GM19025 (cell line): ENCODE data around the gene MKRN1.
"Not testable (repeated sequence)": the region's sequence is repeated elsewhere in the genome, so short reads cannot be mapped to it uniquely, and the experiment has no call there.

Experiments
- ATAC-seq: cut with Tn5 transposase; IDR thresholded peaks from one replicate; pipeline ENCODE4 v1.9.1; 2021; ENCODE audit warnings: mild to moderate bottlenecking, low read depth, moderate library complexity; ENCODE audit not compliant: unreplicated experiment

Gene MKRN1

DNA sequence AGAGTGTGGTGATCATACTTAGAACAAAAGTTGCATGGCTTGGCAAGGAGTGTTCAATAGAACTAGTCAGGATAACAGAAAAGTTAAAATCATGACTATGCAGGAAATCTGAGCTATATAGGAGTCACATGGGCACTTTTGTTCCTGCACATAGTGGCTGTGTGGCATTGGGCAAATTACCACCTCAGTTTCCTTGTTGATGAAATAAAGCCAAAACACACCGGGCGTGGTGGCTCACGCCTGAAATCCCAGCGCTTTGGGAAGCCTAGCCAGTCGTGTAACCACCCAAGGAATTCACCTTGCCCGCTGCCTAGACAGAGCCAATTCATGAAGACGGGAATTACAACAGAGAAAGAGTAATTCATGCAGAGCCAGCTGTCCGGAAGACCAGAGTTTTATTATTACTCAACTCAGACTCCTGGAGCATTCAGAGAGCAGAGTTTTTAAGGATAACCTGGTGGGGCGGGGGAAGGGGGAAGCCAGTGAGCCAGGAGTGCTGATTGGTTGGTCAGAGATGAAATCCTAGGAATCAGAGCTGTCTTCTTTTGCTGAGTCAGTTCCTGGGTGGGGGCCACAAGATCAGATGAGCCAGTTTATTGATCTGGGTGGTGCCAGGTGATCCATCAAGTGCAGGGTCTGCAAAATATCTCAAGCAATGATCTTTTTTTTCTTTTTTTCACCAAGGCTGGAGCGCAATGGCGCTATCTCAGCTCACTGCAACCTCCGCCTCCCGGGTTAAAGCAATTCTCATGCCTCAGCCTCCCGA lies 6.4 kb upstream of the MKRN1 start:
- ATAC-seq, result no peak

DNA sequence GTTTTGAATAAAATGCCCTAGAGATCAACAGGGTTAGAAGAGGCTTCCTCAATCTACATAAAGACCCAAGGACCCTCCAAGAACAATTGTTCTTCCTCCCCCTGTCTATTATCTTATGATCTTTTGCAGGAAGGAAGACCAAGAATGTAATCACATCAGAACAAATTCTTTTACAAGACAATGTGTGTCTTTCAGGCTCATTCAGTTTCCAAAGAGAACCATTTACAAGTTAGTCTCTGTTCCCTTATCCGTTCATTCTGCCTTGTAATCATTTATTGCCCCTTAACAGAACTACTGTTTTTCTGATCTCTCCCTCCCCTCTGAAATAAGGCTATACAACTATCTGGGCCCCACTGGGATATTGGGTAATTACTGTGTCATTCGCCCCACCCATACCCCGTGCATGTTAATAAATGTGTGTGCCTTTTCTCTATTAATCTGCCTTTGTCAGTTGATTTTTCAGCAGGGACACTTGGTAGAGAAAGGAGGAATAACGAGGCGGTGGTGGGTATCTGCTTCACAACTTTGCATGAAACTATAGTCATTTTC lies 5.7 kb upstream of the MKRN1 start:
- no peak for ATAC-seq

DNA sequence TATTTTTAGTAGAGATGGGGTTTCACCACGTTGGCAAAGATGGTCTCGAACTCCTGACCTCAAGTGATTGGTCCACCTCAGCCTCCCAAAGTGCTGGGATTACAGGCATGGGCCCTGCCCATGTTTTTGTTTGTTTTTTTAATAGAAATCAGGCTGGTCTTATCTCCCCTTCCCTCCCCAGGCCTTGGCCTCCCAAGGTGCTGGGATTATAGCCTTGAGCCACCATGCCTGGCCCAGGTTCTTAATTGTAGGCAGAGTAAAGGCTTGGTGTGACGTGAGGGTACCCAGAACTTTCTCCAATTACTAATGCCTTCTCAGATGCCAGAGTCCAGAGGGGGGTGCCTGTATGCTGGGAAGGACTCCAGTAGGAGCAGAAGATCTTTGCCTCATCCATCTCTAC lies 5.2 kb upstream of the MKRN1 start:
- no peak for ATAC-seq

DNA sequence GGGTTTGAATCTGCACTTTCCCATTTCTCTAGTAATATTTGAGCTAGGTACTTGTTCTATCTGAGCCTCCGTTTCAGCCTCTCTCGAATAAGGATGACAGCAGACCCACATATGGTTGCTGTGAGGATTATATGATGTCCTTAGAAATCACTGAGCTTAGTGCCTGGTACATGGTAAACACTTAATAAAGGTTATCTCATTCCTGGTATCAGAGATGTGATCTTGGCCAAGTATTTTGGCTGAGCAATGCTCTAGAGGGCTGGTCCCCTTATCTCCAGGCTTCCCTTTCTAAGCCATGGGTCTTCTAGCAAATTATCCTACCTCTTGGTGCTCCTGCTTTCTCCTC lies 407 bp upstream of the MKRN1 start:
- ATAC-seq, result no peak

DNA sequence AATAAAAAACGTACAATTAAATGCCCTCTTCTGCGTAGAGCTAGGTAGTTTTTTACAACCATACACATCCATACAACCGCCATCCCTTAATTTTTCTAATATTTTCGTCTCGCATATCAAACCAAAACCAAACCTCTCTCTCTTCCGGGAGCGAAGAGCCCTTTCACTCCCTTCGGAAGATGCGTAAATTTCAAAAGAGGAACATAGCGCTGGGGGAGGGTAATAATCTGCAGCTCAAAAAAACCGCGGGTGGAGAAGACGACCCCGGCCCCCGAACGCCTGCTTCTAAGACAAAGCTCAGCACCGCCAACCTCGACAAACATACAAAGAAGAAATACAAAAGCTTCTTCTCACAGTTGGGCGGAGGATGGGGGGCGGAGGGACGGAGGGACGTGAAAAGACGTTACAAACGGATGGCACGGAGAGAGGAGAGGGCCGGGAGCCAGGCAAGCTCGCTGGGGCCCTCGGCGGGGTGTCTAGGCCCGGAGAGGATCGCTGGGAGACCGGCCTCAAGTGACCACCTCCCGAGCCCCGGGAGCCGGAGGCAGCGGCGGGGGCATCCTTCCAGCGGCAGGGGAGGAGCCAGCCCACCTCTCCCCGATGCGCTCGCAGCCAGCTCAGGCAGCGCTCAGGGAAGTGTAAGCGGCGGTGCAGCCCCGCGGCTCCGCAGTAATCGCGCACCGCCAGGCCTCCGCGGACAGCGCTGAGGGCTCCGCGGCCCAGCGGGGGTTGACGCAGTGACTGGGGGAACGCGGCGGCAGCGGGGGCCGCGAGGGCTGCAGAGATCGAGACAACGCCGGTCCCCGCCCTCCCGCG lies 851 bp downstream of the MKRN1 start:
- peak; percentile 23 for ATAC-seq

- ATAC-seq, result no peak
Observed at GRCh38 chr7:140476698-140477261, 2.5 kb downstream of the MKRN1 start.

DNA sequence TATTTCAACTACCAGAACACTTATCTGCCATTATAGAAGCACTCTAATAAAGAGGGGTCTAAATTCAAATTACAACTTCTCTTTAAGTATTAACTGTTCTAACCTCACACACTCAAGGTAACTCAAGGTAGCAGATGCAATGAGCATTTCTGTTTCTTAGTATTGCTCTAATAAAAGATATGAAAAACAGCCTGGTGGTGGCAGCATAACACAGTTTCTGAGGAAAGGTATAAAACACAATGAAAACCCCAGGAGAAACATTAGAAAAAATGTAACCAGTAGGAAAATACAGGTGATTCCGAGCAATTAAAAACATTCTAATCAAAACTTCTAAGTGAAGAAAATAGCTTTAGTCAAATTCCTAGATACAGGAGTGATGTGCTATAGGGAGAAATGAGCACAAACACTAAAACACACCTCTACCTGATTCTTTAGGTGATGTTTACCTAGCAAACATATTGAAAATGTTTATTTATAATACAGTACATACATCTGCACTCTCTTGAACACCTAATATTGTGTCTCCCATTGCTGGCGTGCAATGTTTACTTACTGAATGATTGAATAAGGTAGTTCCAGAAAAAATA lies 3.5 kb downstream of the MKRN1 start:
- no peak for ATAC-seq

GRCh38 chr7:140463111-140463510 lies 16.2 kb downstream of the MKRN1 start:
- ATAC-seq, result no peak

GRCh38 chr7:140458916-140459315 lies 20.4 kb downstream of the MKRN1 start:
- no peak for ATAC-seq

DNA sequence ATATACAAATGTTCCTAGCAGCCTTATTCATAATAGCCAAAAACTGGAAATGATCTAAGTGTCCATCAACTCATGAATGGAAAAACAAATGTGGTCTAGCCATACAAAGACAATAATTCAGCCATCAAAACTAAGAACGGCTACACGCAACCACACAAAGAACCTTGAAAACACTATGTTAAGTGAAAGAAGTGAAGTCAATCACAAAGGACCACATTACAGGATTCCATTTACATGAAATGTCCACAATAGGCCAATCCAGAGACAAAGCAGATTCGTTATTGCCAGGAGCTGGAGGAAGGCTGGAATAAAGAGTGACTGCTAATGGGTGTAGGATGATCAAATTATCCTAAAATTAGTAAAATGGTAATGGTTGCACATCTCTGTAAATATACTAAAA lies 21.1 kb downstream of the MKRN1 start:
- no peak for ATAC-seq

DNA sequence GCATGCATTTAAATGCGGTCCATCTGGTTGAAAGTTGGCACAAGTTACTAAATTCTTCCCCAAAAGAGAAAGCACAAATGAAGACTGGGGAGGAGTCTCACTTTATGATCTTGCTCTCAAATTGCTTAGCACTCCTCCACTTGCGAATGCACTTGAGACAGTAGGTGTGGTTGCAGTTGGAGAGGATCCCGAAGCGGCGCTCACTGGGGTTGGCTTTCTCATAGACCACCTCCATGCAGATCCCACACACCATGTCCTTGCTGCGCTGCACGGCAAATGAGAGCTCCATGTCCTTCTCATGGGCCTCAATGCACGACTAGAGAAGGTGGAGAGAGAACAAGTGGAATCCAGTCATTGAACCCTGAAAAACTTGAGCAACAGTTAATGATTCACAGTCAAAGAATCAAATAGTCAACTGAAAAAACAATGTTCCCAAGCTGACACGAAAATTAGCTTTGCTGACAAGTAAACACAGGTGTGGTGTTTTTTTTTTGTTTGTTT lies 22.7 kb downstream of the MKRN1 start:
- no peak for ATAC-seq

- no peak for ATAC-seq
Observed at GRCh38 chr7:140455743-140456142, 23.6 kb downstream of the MKRN1 start.

DNA sequence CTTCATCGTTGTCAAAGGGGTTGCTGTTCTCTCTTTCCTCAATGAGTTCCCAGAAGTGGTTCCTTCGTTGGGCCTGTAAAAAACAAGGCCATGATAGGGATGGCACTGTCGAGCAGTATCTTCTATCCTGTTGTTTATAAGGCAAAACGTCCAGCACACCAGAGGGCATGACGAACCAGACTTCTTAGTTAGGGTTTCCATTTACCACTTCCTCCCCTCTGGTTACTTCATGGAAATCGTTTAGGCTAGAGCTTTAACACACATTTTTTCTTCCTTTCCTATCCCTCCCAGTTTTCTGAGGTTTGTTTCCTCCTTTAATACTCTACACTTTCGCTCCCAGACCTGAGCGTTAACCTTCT lies 24.7 kb downstream of the MKRN1 start:
- no peak for ATAC-seq

GRCh38 chr7:140453785-140454656 lies 25.3 kb downstream of the MKRN1 start:
- ATAC-seq, result not testable (repeated sequence)

DNA sequence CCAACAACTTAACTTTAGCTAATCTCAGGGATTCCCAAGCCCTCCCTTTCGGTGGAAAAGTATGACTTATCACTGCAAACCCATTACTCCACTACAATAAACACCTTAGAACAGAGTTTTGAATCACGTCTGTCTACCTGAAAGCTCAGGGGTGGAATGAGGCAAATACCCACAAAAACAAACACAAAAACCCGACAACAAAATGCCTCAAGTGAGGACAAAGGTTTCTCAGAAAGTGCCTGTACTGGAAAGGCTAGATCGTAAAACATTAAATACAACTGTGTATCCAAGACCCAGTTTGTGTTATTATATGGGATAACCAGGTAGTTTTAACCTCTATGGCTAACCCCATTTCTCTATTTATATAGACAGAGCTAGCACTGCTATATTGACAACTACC lies 26.0 kb downstream of the MKRN1 start:
- no peak for ATAC-seq

GRCh38 chr7:140451716-140452115 lies 27.6 kb downstream of the MKRN1 start:
- ATAC-seq, result no peak

DNA sequence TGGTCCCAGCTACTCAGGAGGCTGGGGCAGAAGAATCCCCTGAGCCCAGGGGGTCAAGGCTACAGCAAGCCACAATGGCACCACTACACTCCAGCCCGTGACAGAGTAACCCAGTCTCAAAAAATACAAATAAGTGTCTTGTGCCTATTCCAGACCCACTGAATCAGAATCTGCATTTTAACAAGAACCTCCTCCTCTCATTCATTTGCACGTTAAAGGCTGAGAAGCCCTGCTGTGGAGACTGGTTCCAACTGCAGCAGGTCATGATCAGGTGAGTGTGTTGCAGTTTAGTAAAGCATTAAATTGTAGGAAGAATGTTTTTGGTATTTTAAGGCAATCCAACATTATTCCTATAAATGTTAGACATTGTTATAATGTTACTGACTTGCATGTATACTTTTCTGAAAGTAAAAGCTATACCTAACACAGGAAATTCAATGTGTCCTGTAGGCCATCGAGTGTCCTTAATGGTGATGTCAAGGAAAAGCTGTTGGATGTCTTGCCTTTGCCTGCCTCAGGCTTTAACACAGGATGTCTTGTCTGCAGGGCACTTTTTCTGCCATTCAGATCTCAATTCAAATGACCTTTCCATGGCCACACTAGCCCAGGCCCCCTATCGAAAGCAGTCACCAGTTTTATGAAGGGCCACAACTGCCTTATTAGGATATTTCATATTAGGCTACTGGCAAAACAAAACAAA lies 30.4 kb downstream of the MKRN1 start:
- ATAC-seq, result no peak

GRCh38 chr7:140447841-140448240 lies 31.5 kb downstream of the MKRN1 start:
- no peak for ATAC-seq

GRCh38 chr7:140446467-140446866 lies 32.8 kb downstream of the MKRN1 start:
- ATAC-seq, result no peak
